T-helper 1 cell treated with Interleukin-12 subunit alpha and Interleukin-12 subunit beta and Interleukin-4 antibody, amounts not matched to agents 30 μg/mL and 1 μg/mL, for 36 hours (primary cell): Measurements from ENCODE around the gene LENG9.

Source experiments
- H3K27ac Mint-ChIP-seq: one replicate; pipeline ENCODE4 v1.8.0; 2021; ENCODE audit warnings: mild to moderate bottlenecking, mixed read lengths
- H3K27me3 Mint-ChIP-seq: one replicate; pipeline ENCODE4 v1.8.0; 2021; ENCODE audit warnings: low read depth, mixed read lengths
- H3K36me3 Mint-ChIP-seq: one replicate; pipeline ENCODE4 v1.8.0; 2021; ENCODE audit warnings: low read depth, mixed read lengths
- H3K4me1 Mint-ChIP-seq: one replicate; pipeline ENCODE4 v1.8.0; 2021; ENCODE audit warnings: low read depth, mixed read lengths
- H3K4me3 Mint-ChIP-seq: one replicate; pipeline ENCODE4 v1.8.0; 2021; ENCODE audit warnings: mild to moderate bottlenecking, moderate library complexity, mixed read lengths
- H3K9me3 Mint-ChIP-seq: one replicate; pipeline ENCODE4 v1.8.0; 2021; ENCODE audit warnings: mixed read lengths

Gene LENG9

DNA sequence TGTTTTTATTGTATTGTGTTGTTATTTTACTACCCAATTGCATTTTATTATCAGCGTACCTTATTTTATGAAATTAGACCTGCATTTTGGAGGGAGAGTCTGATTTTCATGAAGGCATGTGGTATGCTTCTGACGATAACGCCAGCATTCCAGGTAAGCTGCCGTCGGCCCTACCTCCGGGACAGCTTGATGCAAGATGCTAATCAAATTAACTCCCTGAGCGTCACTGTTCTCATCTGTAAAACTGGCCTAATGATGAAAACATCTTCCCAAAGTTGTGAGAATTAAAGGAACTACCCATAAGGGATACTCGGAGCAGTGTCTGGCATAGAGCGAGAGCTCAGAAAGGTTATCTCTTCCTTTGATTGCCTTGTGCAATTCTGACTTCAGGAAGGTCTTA is 26.2 kb upstream of the LENG9 start:
- Mint-ChIP-seq H3K9me3 (no peaks in the 10 kb centered on the region), H3K4me3 (no peak overlapping the region), H3K4me1 (no peaks in the 10 kb centered on the region), H3K36me3 (no peaks in the 10 kb centered on the region), H3K27me3 (peaks cover 26% of the 10 kb centered on the region), H3K27ac (no peak overlapping the region)

GRCh38 chr19:54489341-54489740 is 25.8 kb upstream of the LENG9 start:
- H3K27me3 Mint-ChIP-seq: peaks cover 25% of the 10 kb centered on the region
- no peak overlapping the region for H3K4me3 Mint-ChIP-seq
- no peaks in the 10 kb centered on the region for H3K36me3 Mint-ChIP-seq

DNA sequence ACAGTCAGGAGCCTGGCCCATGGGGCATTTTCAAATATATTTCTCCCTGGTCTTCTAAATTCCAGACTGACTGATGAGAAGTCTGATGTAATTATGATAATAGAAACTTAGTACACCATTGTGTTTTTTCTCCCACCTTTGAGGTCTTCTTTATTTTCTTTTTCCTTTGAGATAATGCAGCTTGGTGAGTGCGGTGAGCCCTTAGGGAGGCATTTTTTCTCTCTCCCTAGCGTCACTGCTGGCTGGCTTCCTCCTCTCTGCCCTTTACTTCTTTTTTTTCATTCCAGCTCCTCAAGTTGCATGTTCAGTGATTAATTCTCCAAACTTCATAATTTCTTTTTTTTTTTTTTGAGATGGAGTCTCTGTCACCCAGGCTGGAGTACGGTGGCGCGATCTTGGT is 22.3 kb upstream of the LENG9 start:
- H3K27ac Mint-ChIP-seq: no peak overlapping the region
- no peaks in the 10 kb centered on the region for H3K9me3 Mint-ChIP-seq
- H3K4me3 Mint-ChIP-seq: no peak overlapping the region
- peaks cover 26% of the 10 kb centered on the region for H3K27me3 Mint-ChIP-seq
- peaks cover 11% of the 10 kb centered on the region for H3K4me1 Mint-ChIP-seq
- H3K36me3 Mint-ChIP-seq: no peaks in the 10 kb centered on the region

More at GRCh38 chr19:54489341-54489740, 25.8 kb upstream of the LENG9 start:
- no peak overlapping the region for H3K27ac Mint-ChIP-seq
- no peaks in the 10 kb centered on the region for H3K9me3 Mint-ChIP-seq
- H3K4me1 Mint-ChIP-seq: no peaks in the 10 kb centered on the region

- H3K27me3 Mint-ChIP-seq: peaks cover 26% of the 10 kb centered on the region
- peaks cover 13% of the 10 kb centered on the region for H3K4me1 Mint-ChIP-seq
- no peaks in the 10 kb centered on the region for H3K9me3 Mint-ChIP-seq
- no peak overlapping the region for H3K4me3 Mint-ChIP-seq
- no peak overlapping the region for H3K27ac Mint-ChIP-seq
- no peaks in the 10 kb centered on the region for H3K36me3 Mint-ChIP-seq
Observed at GRCh38 chr19:54484451-54484850, 20.9 kb upstream of the LENG9 start.

GRCh38 chr19:54482889-54483288 is 19.3 kb upstream of the LENG9 start:
- H3K36me3 Mint-ChIP-seq: no peaks in the 10 kb centered on the region
- H3K27me3 Mint-ChIP-seq: peaks cover 33% of the 10 kb centered on the region
- H3K4me1 Mint-ChIP-seq: peaks cover 15% of the 10 kb centered on the region
- H3K9me3 Mint-ChIP-seq: no peaks in the 10 kb centered on the region
- H3K27ac Mint-ChIP-seq: no peak overlapping the region
- no peak overlapping the region for H3K4me3 Mint-ChIP-seq

DNA sequence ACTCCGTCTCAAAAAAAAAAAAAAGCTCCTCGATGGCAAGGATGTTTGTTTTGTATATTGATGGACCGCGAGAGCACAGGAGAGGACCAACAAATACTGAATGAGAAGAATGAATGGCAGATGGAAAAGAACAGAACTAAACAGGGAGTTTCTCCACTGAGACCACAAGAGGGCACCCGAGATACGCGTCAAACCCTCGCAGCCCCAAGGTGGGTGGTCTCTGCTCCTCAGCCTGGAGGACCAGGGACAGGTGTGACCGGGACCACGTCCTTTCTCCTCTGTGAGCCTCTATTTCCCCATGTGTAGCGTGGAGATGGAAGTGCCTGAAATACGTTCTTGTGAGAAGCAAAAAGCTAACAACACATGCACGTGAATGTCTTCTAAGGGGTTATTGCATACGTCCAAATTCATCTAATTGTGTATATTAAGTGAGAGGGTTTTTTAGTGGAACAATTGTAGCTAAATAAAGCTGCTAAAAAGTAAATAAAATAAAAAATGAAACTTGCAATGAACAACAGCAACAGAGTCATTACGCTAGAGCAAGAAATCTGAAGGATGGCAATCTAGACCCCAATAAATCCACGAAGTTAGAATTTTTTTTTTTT is 17.9 kb upstream of the LENG9 start:
- Mint-ChIP-seq H3K36me3 (no peaks in the 10 kb centered on the region), H3K4me3 (no peak overlapping the region), H3K4me1 (peaks cover 15% of the 10 kb centered on the region), H3K27me3 (peaks cover 44% of the 10 kb centered on the region), H3K9me3 (no peaks in the 10 kb centered on the region), H3K27ac (peak overlapping the region; percentile 16)

DNA sequence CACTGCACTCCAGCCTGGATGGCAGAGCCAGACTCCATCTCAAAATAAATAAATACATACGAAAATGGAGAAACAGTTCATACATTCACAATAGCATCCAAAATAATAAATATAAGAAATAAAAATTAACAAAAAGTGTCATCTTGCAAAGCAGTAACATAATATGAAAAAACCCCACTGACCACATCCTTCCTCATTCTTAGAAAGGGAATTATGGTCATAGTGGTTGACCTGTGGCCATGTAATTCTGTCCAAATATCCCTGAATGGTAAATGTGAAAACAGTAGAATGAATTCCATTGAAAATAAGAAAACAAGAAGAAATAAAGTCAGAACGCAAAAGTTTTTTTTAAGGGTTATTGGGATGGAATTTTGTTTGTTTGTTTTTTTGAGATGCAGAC is 16.5 kb upstream of the LENG9 start:
- Mint-ChIP-seq H3K36me3 (no peaks in the 10 kb centered on the region), H3K4me3 (no peak overlapping the region), H3K27me3 (peaks cover 35% of the 10 kb centered on the region), H3K4me1 (peaks cover 15% of the 10 kb centered on the region), H3K27ac (no peak overlapping the region), H3K9me3 (no peaks in the 10 kb centered on the region)

DNA sequence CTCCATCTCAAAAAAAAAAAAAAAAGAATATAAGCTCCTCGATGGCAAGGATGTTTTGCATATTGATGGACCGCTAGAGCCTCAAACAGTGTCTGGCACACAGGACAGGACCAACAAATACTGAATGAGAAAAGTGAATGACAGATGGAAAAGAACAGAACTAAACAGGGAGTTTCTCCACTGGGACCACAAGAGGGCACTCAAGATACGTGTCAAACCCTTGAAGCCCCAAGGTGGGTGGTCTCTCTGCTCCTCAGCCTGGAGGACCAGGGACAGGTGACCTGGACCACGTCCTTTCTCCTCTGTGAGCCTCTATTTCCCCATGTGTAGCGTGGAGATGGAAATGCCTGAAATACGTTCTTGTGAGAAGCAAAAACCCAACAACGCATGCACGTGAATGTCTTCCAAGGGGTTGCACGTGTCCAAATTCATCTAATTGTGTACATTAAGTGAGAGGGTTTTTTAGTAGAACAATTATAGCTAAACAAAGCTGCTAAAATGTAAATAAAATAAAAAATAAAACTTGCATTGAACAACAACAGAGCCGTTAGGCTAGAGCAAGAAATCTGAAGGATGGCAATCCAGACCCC is 15.2 kb upstream of the LENG9 start:
- Mint-ChIP-seq H3K27me3 (peaks cover 43% of the 10 kb centered on the region), H3K4me1 (peaks cover 15% of the 10 kb centered on the region), H3K27ac (peak overlapping the region; percentile 12), H3K4me3 (no peak overlapping the region), H3K9me3 (no peaks in the 10 kb centered on the region), H3K36me3 (no peaks in the 10 kb centered on the region)

DNA sequence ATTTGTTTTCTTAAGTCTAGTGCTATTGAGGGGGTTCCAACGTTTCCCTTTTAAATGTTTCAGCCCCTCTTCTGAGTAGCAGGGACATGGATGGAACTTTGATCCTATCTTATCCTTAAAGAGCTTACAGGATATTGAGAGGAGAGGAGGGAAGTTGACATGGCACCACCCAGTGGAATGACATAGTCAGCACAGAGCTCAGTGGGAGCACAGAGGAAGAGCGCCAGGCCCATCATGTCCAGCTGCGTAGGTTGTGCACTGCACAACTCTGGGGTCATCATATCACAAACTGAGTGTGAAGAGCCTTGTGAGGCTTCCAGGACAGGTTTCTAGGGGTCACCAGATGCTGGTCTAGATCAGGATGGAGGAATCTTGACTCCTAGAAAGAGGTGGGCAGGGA is 14.1 kb upstream of the LENG9 start:
- no peaks in the 10 kb centered on the region for H3K36me3 Mint-ChIP-seq
- H3K4me1 Mint-ChIP-seq: peaks cover 16% of the 10 kb centered on the region
- H3K27me3 Mint-ChIP-seq: peaks cover 51% of the 10 kb centered on the region
- no peaks in the 10 kb centered on the region for H3K9me3 Mint-ChIP-seq
- no peak overlapping the region for H3K27ac Mint-ChIP-seq
- H3K4me3 Mint-ChIP-seq: no peak overlapping the region

GRCh38 chr19:54475706-54476105 is 12.1 kb upstream of the LENG9 start:
- Mint-ChIP-seq H3K27me3 (peaks cover 54% of the 10 kb centered on the region), H3K36me3 (no peaks in the 10 kb centered on the region), H3K4me3 (no peak overlapping the region), H3K4me1 (peaks cover 7% of the 10 kb centered on the region), H3K9me3 (no peaks in the 10 kb centered on the region), H3K27ac (no peak overlapping the region)

- Mint-ChIP-seq H3K4me3 (no peak overlapping the region), H3K27ac (no peak overlapping the region), H3K9me3 (no peaks in the 10 kb centered on the region), H3K4me1 (peaks cover 7% of the 10 kb centered on the region), H3K36me3 (no peaks in the 10 kb centered on the region), H3K27me3 (peaks cover 61% of the 10 kb centered on the region)
Observed at GRCh38 chr19:54473892-54474372, 10.4 kb upstream of the LENG9 start.

DNA sequence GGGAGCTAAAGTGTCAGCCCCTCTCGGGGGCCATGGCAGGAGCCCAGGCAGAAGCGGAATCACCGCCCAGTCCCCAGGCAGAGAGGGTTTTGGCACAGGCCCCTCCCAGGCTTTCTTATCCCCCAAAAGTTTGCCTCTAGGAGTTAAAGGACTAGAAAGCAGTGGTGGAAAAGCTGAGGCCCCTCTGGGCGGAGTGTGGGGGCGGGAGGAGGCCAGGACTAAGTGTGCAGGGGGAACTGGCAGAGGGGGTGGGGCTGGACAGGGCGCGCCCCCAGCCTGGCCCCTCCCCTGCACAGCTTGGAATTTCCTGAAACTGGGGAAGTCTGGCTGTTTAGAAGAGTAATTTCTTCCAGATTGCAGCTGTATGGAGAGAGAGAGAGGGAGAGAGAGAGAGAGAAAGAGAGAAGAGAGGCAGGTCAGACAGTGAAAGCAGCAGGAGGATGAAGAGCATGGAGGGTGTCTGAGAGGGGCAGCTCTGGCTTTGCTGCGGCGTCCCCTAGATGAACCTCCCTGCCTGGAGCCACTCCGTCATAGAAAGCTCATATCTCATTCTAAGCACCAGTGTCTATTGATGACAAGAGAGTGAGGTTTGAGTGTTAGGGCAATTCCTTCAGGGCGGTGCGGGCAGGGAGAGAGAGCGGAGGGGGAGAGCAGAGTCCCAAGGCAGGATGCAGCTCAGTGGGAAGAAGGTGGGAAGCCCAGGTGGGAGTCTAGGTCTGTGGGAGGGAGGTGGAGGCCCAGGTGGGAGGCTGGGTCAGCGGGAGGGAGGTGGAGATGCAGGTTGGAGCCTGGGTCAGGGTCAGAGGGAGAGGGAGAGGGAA is 9.7 kb upstream of the LENG9 start, which contains the start of gene CDC42EP5:
TSS of gene CDC42EP5 (minus strand) at position 226 of the 821 bp plus-strand sequence. CDS start 7,749 bp downstream, outside the sequence.
- no peaks in the 10 kb centered on the region for H3K36me3 Mint-ChIP-seq
- no peaks in the 10 kb centered on the region for H3K9me3 Mint-ChIP-seq
- peaks cover 63% of the 10 kb centered on the region for H3K27me3 Mint-ChIP-seq
- H3K4me3 Mint-ChIP-seq: no peak within 1 kb of the TSS
- peaks cover 6% of the 10 kb centered on the region for H3K4me1 Mint-ChIP-seq
- H3K27ac Mint-ChIP-seq: no peak within 1 kb of the TSS

GRCh38 chr19:54470991-54471782 is 7.6 kb upstream of the LENG9 start:
- H3K4me3 Mint-ChIP-seq: no peak overlapping the region
- no peak overlapping the region for H3K27ac Mint-ChIP-seq
- peaks cover 57% of the 10 kb centered on the region for H3K27me3 Mint-ChIP-seq
- H3K4me1 Mint-ChIP-seq: peaks cover 6% of the 10 kb centered on the region
- H3K36me3 Mint-ChIP-seq: no peaks in the 10 kb centered on the region
- no peaks in the 10 kb centered on the region for H3K9me3 Mint-ChIP-seq

- H3K27ac Mint-ChIP-seq: no peak overlapping the region
- H3K4me3 Mint-ChIP-seq: no peak overlapping the region
- no peaks in the 10 kb centered on the region for H3K9me3 Mint-ChIP-seq
- H3K4me1 Mint-ChIP-seq: peaks cover 6% of the 10 kb centered on the region
- H3K27me3 Mint-ChIP-seq: peaks cover 61% of the 10 kb centered on the region
- H3K36me3 Mint-ChIP-seq: no peaks in the 10 kb centered on the region
Observed at GRCh38 chr19:54470276-54470887, 6.8 kb upstream of the LENG9 start.
